Measurements from ENCODE around the gene GOLGA2. TPM values are rescaled to one million over a fixed set of nuclear protein-coding genes. Genes with fewer than 3 reads are reported as not detected.

GOLGA2 gene
- total RNA-seq, 1 experiment from 2014 or later, result 51.0 TPM

GRCh38 chr9:128257907-128258306, 17.9 kb downstream of the GOLGA2 start:
- Histone ChIP-seq H3K56ac (ENCODE audit: insufficient read length, low read depth, low read length) (no peak overlapping the region), H3K27ac (ENCODE audit: insufficient read length, low read depth, low read length) (no peak overlapping the region), H2BK20ac (ENCODE audit: low read depth, low read length, poor library complexity, severe bottlenecking) (no peak overlapping the region), H3K9me3 (ENCODE audit: control insufficient read depth, low read depth, low read length) (no peaks in the 10 kb centered on the region), H2BK5ac (ENCODE audit: insufficient read length, low read length) (no peak overlapping the region), H3K23me2 (ENCODE audit: insufficient read length, low read depth, low read length, poor library complexity, severe bottlenecking) (no peaks in the 10 kb centered on the region), H3K79me2 (ENCODE audit: insufficient read depth, low read length) (no peaks in the 10 kb centered on the region), H3K18ac (ENCODE audit: insufficient read length, low read depth, low read length) (no peak overlapping the region), H3K14ac (ENCODE audit: insufficient read depth, low read length) (no peak overlapping the region), H2BK15ac (ENCODE audit: low read depth, low read length) (no peak overlapping the region), H2AK5ac (ENCODE audit: insufficient read length, low read length) (no peak overlapping the region), H2BK12ac (ENCODE audit: insufficient read length, low read depth, low read length) (no peak overlapping the region), H3K4ac (ENCODE audit: low read depth, low read length) (no peak overlapping the region), H3K4me2 (ENCODE audit: insufficient read depth, insufficient read length, low read length) (no peak overlapping the region), H3K23ac (ENCODE audit: insufficient read length, low read depth, low read length) (no peak overlapping the region), H3K79me1 (ENCODE audit: insufficient read depth, low read depth, low read length, poor library complexity, severe bottlenecking) (no peaks in the 10 kb centered on the region), H3T11ph (ENCODE audit: low read length) (no peak overlapping the region), H2AFZ (ENCODE audit: low read length) (no peak overlapping the region), H4K5ac (ENCODE audit: insufficient read length, low read depth, low read length) (no peak overlapping the region), H4K91ac (ENCODE audit: insufficient read length, low read depth, low read length) (no peak overlapping the region), H4K8ac (replicated peaks; ENCODE audit: insufficient read length, low read depth, low read length) (no peak overlapping the region), H3K4me1 (ENCODE audit: insufficient read depth, low read length) (no peaks in the 10 kb centered on the region), H4K20me1 (ENCODE audit: control insufficient read depth, insufficient read depth, insufficient read length) (no peaks in the 10 kb centered on the region), H3K9ac (ENCODE audit: extremely low read depth, insufficient read length, low read length) (no peak overlapping the region), H3K27me3 (ENCODE audit: insufficient read depth, low read length) (no peaks in the 10 kb centered on the region), H2BK120ac (ENCODE audit: low read depth, low read length, poor library complexity, severe bottlenecking) (no peak overlapping the region)
- Mint-ChIP-seq H3K27ac (no peak overlapping the region; a peak in 1 of 7 replicates), H3K27me3 (ENCODE audit: low read depth) (no peaks in the 10 kb centered on the region; the same call in 1 of the 2 replicates), H3K4me3 (no peak overlapping the region; a peak in 1 of 5 replicates), H3K36me3 (ENCODE audit: insufficient read depth in 1 of 3, low read depth in 3 of 3) (peaks cover 23 to 59% (median 47%) of the 10 kb centered on the region in 3 experiments), H3K9me3 (no peaks in the 10 kb centered on the region), H3K4me1 (peaks cover 2 to 19% of the 10 kb centered on the region in 2 experiments)
- TF ChIP-seq CTCF (conservative IDR thresholded peaks at IDR 0.05), result no peak
- no CpG with 5 or more reads among the region's 11 CpGs for WGBS (ENCODE audit: extremely low coverage, insufficient read length, low lambda C conversion rate)
- no peak for DNase-seq
